Mesenchymal stem cell (in vitro differentiated cells and primary cell): ENCODE data around the gene AADACL2.
A peak's percentile ranks its signal among the peaks of the same experiment; 100 is the strongest.

Source experiments
- DNase-seq: peaks from one replicate; pipeline ENCODE4 v3.0.0-alpha.2; 2013
- H2AFZ ChIP-seq: one replicate; pipeline ENCODE4 v1.6.1; 2013; ENCODE audit warnings: low read depth, mild to moderate bottlenecking, control low read depth, inconsistent platforms, low read length, moderate library complexity
- H2AK5ac ChIP-seq: 2 replicates; pipeline ENCODE4 v1.6.1; 2013; ENCODE audit warnings: low read length, moderate library complexity, mild to moderate bottlenecking, inconsistent platforms; ENCODE audit not compliant: severe bottlenecking
- H2BK120ac ChIP-seq: one replicate; pipeline ENCODE4 v1.6.1; 2013; ENCODE audit warnings: low read depth, mild to moderate bottlenecking, inconsistent platforms, low read length, moderate library complexity
- H2BK12ac ChIP-seq, 2 experiments: one replicate each; pipeline ENCODE4 v1.6.1; 2013; ENCODE audit warnings: inconsistent platforms in 2 of 2, low read length in 2 of 2, mild to moderate bottlenecking in 2 of 2, moderate library complexity in 2 of 2, control low read depth in 1 of 2
- H2BK15ac ChIP-seq: one replicate; pipeline ENCODE4 v1.6.1; 2013; ENCODE audit warnings: mild to moderate bottlenecking, low read depth, inconsistent platforms; ENCODE audit not compliant: poor library complexity, severe bottlenecking
- H2BK5ac ChIP-seq: 2 replicates; pipeline ENCODE4 v1.6.1; 2013; ENCODE audit warnings: low read depth, mild to moderate bottlenecking, low read length, control low read depth, inconsistent platforms; ENCODE audit not compliant: poor library complexity, severe bottlenecking
- H3K14ac ChIP-seq, 2 experiments: one replicate each; pipeline ENCODE4 v1.6.1; 2013; ENCODE audit warnings: inconsistent platforms in 2 of 2, low read length in 2 of 2, control low read depth in 1 of 2, mild to moderate bottlenecking in 1 of 2, moderate library complexity in 1 of 2
- H3K18ac ChIP-seq, 2 experiments: one replicate each; pipeline ENCODE4 v1.6.1; 2013; ENCODE audit warnings: inconsistent platforms in 2 of 2, low read length in 2 of 2, control low read depth in 1 of 2, low read depth in 1 of 2, mild to moderate bottlenecking in 1 of 2
- H3K23ac ChIP-seq, 2 experiments: one replicate each; pipeline ENCODE4 v1.6.1; 2013; ENCODE audit warnings: inconsistent platforms in 2 of 2, low read length in 2 of 2, mild to moderate bottlenecking in 2 of 2, moderate library complexity in 2 of 2, control low read depth in 1 of 2
- H3K27ac ChIP-seq: 2 replicates; pipeline ENCODE4 v1.5.1; 2013; ENCODE audit warnings: mild to moderate bottlenecking, moderate library complexity, low read length, control low read depth, inconsistent platforms; ENCODE audit not compliant: poor library complexity, severe bottlenecking
- H3K27me3 ChIP-seq, 2 experiments: 2 replicates each; pipeline versions ENCODE4 v1.6.1 to v1.7.0; 2013; ENCODE audit warnings: low read length in 2 of 2, mild to moderate bottlenecking in 2 of 2, moderate library complexity in 2 of 2, control low read depth in 1 of 2, inconsistent platforms in 1 of 2; ENCODE audit not compliant: control insufficient read depth in 1 of 2, insufficient read depth in 1 of 2
- H3K36me3 ChIP-seq, 2 experiments: 2 replicates each; pipeline versions ENCODE4 v1.6.1 to v1.7.0; 2013; ENCODE audit warnings: low read length in 2 of 2, control low read depth in 1 of 2, inconsistent platforms in 1 of 2, low read depth in 1 of 2, mild to moderate bottlenecking in 1 of 2; ENCODE audit not compliant: insufficient read depth in 2 of 2, control insufficient read depth in 1 of 2
- H3K4ac ChIP-seq, 2 experiments: one replicate each; pipeline ENCODE4 v1.6.1; 2013; ENCODE audit warnings: inconsistent platforms in 2 of 2, low read length in 2 of 2, mild to moderate bottlenecking in 2 of 2, moderate library complexity in 2 of 2, control low read depth in 1 of 2, low read depth in 1 of 2
- H3K4me1 ChIP-seq: 2 replicates; pipeline ENCODE4 v1.6.1; 2013; ENCODE audit warnings: low read depth, low read length, control low read depth; ENCODE audit not compliant: control insufficient read depth, insufficient read depth
- H3K4me2 ChIP-seq: 2 replicates; pipeline ENCODE4 v1.6.1; 2013; ENCODE audit warnings: low read length, mild to moderate bottlenecking, inconsistent platforms; ENCODE audit not compliant: poor library complexity, severe bottlenecking
- H3K4me3 ChIP-seq, 2 experiments: 2 replicates each; pipeline versions ENCODE4 v1.5.1 to v1.7.0; 2013; ENCODE audit warnings: low read length in 2 of 2, mild to moderate bottlenecking in 2 of 2, control low read depth in 1 of 2, low read depth in 1 of 2; ENCODE audit not compliant: insufficient read depth in 1 of 2
- H3K79me1 ChIP-seq: replicated peaks from 2 replicates; pipeline ENCODE4 v1.6.1; 2013; ENCODE audit warnings: mild to moderate bottlenecking, control low read depth, low read length, inconsistent platforms; ENCODE audit not compliant: poor library complexity, severe bottlenecking
- H3K9ac ChIP-seq: 2 replicates; pipeline ENCODE4 v1.7.0; 2013; ENCODE audit warnings: mild to moderate bottlenecking, low read length, moderate library complexity
- H3K9me3 ChIP-seq: 2 replicates; pipeline ENCODE4 v1.7.0; 2013; ENCODE audit warnings: mild to moderate bottlenecking, low read length; ENCODE audit not compliant: control insufficient read depth
- H4K8ac ChIP-seq: one replicate; pipeline ENCODE4 v1.6.1; 2013; ENCODE audit warnings: inconsistent platforms, mild to moderate bottlenecking, low read length, moderate library complexity
- H4K91ac ChIP-seq: one replicate; pipeline ENCODE4 v1.6.1; 2013; ENCODE audit warnings: mild to moderate bottlenecking, low read length, inconsistent platforms
- WGBS: methylation state at CpG from one replicate; pipeline ENCODE4 v1.1.7; 2013; ENCODE audit warnings: mixed read lengths; 5-methylcytosine and 5-hydroxymethylcytosine counted together

AADACL2 gene

GRCh38 chr3:151708868-151709267, 24.9 kb upstream of the AADACL2 start:
- Histone ChIP-seq H4K8ac (no peak overlapping the region), H3K27ac (no peak overlapping the region), H3K23ac (no peak overlapping the region), H4K91ac (no peak overlapping the region), H3K9ac (no peak overlapping the region), H2AFZ (no peak overlapping the region), H3K27me3 (no peaks in the 10 kb centered on the region), H2BK12ac (no peak overlapping the region), H3K4me1 (no peaks in the 10 kb centered on the region), H2BK5ac (no peak overlapping the region), H3K4me3 (no peak overlapping the region), H3K14ac (no peak overlapping the region), H3K18ac (no peak overlapping the region), H3K9me3 (peaks cover 23% of the 10 kb centered on the region), H3K36me3 (no peaks in the 10 kb centered on the region), H3K4ac (no peak overlapping the region), H2AK5ac (no peak overlapping the region), H3K4me2 (no peak overlapping the region), H3K79me1 (no peaks in the 10 kb centered on the region), H2BK120ac (no peak overlapping the region), H2BK15ac (no peak overlapping the region)
- no peak for DNase-seq
- WGBS: 85% methylated on average over 1 of the region's 1 CpG

GRCh38 chr3:151709847-151710246, 23.9 kb upstream of the AADACL2 start:
- Histone ChIP-seq H3K27ac (no peak overlapping the region), H3K4ac (no peak overlapping the region), H2BK15ac (no peak overlapping the region), H3K36me3 (no peaks in the 10 kb centered on the region), H3K4me3 (no peak overlapping the region), H3K23ac (no peak overlapping the region), H3K4me1 (no peaks in the 10 kb centered on the region), H3K27me3 (no peaks in the 10 kb centered on the region), H3K9me3 (peaks cover 23% of the 10 kb centered on the region), H3K4me2 (no peak overlapping the region), H3K9ac (no peak overlapping the region), H4K91ac (no peak overlapping the region), H2BK5ac (no peak overlapping the region), H2AK5ac (no peak overlapping the region), H3K18ac (no peak overlapping the region), H2AFZ (no peak overlapping the region), H2BK12ac (no peak overlapping the region), H2BK120ac (no peak overlapping the region), H3K79me1 (no peaks in the 10 kb centered on the region), H4K8ac (no peak overlapping the region), H3K14ac (no peak overlapping the region)
- peak; percentile 72 for DNase-seq
- WGBS: no CpG with 5 or more reads among the region's 1 CpG

GRCh38 chr3:151721294-151721693, 12.4 kb upstream of the AADACL2 start:
- Histone ChIP-seq H3K27me3 (no peaks in the 10 kb centered on the region), H3K36me3 (no peaks in the 10 kb centered on the region), H3K18ac (no peak overlapping the region), H4K8ac (no peak overlapping the region), H3K9ac (no peak overlapping the region), H3K27ac (no peak overlapping the region), H2BK15ac (no peak overlapping the region), H3K4me3 (no peak overlapping the region), H3K9me3 (no peaks in the 10 kb centered on the region), H3K14ac (no peak overlapping the region), H4K91ac (no peak overlapping the region), H3K79me1 (no peaks in the 10 kb centered on the region), H3K23ac (no peak overlapping the region), H3K4me2 (no peak overlapping the region), H2BK120ac (no peak overlapping the region), H2AFZ (no peak overlapping the region), H3K4ac (no peak overlapping the region), H2BK12ac (no peak overlapping the region), H3K4me1 (no peaks in the 10 kb centered on the region), H2BK5ac (no peak overlapping the region), H2AK5ac (no peak overlapping the region)
- no peak for DNase-seq
- WGBS: over 99% methylated on average over 8 of the region's 8 CpGs

GRCh38 chr3:151722856-151723255, 10.9 kb upstream of the AADACL2 start:
- no peak overlapping the region for H4K8ac ChIP-seq
- H3K27me3 ChIP-seq: no peaks in the 10 kb centered on the region
- H3K9me3 ChIP-seq: no peaks in the 10 kb centered on the region
- H4K91ac ChIP-seq: no peak overlapping the region
- no peak overlapping the region for H3K4me3 ChIP-seq
- H3K36me3 ChIP-seq: no peaks in the 10 kb centered on the region
- H3K14ac ChIP-seq: no peak overlapping the region
- H2BK12ac ChIP-seq: no peak overlapping the region
- H3K79me1 ChIP-seq: no peaks in the 10 kb centered on the region
- H3K27ac ChIP-seq: no peak overlapping the region
- H3K4ac ChIP-seq: no peak overlapping the region
- H3K18ac ChIP-seq: no peak overlapping the region
- H3K4me1 ChIP-seq: no peaks in the 10 kb centered on the region
- DNase-seq: no peak
- WGBS: 88% methylated on average over 2 of the region's 2 CpGs
- no peak overlapping the region for H3K23ac ChIP-seq
- no peak overlapping the region for H3K4me2 ChIP-seq
- no peak overlapping the region for H2BK15ac ChIP-seq
- no peak overlapping the region for H3K9ac ChIP-seq
- no peak overlapping the region for H2AFZ ChIP-seq
- no peak overlapping the region for H2AK5ac ChIP-seq
- no peak overlapping the region for H2BK5ac ChIP-seq
- H2BK120ac ChIP-seq: no peak overlapping the region
